Measurements from ENCODE around the gene F13A1. TPM values are rescaled to one million over a fixed set of nuclear protein-coding genes. Genes with fewer than 3 reads are reported as not detected.

Gene F13A1
- polyA plus RNA-seq, 3 donors = 11.0 to 20.1 (median 18.5) TPM

DNA sequence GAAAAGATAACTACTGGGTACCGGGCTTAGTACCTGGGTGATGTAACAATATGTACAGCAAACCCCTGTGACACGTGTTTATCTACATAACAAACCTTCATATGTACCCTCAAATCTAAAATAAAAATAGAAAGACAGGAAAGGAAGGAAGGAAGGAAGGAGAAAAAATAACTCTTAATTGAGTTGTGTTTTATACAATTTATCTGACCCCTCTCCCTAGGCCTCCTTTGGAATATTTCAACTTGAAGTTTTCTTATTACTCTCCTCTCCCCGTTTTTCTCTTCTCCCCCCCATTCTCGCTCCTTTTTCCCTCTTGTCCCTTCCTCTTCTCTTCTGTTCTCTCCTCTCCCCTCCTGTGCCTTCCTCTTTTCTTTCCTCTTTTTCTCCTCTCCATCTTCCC is 156.1 kb downstream of the F13A1 start:
- DNase-seq (ENCODE audit: extremely low read depth in 1 of 11, low read depth in 9 of 11, low spot score in 4 of 11) = no peak

GRCh38 chr6:6154335-6154734 is 166.1 kb downstream of the F13A1 start:
- no peak for DNase-seq (ENCODE audit: extremely low read depth in 1 of 11, low read depth in 9 of 11, low spot score in 4 of 11)

DNA sequence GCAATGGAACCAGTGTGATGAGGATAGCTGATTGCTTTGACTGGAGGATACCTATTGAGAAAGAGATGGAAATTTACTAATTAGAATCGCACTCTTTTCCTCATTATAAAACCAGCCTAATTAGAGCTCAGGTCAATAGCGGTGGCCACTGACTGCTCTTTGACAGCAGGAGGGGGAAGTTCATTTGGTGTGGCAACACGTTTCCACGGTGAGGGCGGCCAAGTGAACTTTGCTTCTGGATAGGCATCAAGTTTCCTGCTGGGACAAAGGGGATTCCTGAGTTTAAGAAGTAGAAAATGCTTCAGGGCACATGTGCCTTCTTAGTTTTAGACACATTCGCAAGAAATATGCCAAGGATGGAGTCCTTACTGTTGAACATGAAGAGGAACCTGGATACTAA is 168.4 kb downstream of the F13A1 start:
- DNase-seq (ENCODE audit: extremely low read depth in 1 of 11, low read depth in 9 of 11, low spot score in 4 of 11) = no peak

GRCh38 chr6:6148192-6148815 is 172.2 kb downstream of the F13A1 start:
- no peak for DNase-seq (ENCODE audit: extremely low read depth in 1 of 11, low read depth in 9 of 11, low spot score in 4 of 11)

DNA sequence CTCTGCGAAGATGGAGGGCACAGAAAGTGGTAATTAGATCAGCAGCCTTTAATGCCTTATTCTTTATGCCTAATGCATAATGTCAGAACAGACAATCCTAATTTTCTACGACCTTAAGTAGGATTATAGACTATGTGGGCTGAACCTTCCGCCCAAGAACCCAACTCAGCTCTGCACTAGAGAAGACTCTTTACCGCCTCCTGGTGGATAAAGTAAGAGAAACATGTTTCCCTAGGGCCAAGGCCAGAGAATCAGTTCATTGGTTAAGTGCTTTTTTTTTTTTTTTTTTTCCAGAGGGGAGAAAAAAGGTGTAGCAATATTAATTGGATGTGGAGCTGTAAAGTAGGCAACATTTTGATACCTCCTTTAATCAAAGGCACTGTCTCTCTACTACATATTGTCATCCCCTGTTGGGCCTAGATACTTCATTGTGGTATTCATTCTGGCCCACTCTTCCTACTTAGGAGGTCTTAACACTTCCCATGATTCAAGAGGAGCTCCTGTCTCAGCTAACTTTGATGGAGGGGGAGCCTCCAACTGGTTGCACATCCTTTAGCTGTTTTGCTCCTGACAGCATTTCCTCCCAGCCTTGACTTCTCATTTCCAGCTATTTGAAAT is 188.9 kb downstream of the F13A1 start:
- no peak for DNase-seq (ENCODE audit: extremely low read depth in 1 of 11, low read depth in 9 of 11, low spot score in 4 of 11)

- DNase-seq (ENCODE audit: extremely low read depth in 1 of 11, low read depth in 9 of 11, low spot score in 4 of 11) = no peak
Observed at GRCh38 chr6:6125495-6125894, 195.0 kb downstream of the F13A1 start.

GRCh38 chr6:6123803-6124202 is 196.7 kb downstream of the F13A1 start:
- no peak for DNase-seq (ENCODE audit: extremely low read depth in 1 of 11, low read depth in 9 of 11, low spot score in 4 of 11)

DNA sequence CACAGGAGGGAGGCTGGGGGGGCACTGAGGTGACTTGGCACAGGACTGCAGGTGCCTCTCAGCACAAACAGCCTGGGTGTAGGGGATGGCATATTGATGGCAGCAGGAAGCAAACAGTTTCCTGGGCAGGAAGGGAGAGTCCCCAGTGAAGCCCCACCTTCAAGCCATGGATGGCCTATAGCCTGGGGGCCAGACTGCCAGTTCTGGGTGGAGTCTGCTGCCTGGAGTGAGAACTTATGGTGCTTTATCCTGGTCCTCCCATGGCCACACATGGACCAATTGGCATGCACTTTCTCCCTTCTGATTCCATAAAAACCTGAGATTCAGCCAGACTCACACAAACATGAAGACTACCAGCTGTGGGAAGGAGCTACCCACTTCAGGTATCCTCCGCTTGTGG is 198.5 kb downstream of the F13A1 start:
- no peak for DNase-seq (ENCODE audit: extremely low read depth in 1 of 11, low read depth in 9 of 11, low spot score in 4 of 11)

- no peak for DNase-seq (ENCODE audit: extremely low read depth in 1 of 11, low read depth in 9 of 11, low spot score in 4 of 11)
Observed at GRCh38 chr6:6105472-6106036, 214.9 kb downstream of the F13A1 start.
